Measurements from ENCODE around the gene LINS1. TPM values are rescaled to one million over a fixed set of nuclear protein-coding genes. Genes with fewer than 3 reads are reported as not detected.
A peak's percentile ranks its signal among the peaks of the same experiment; 100 is the strongest.

Gene LINS1
- total RNA-seq, 1 experiment from 2014 or later: 13.6 TPM

- no peak overlapping the region for H3K27ac ChIP-seq (ENCODE audit: low read length)
- CTCF ChIA-PET: no interaction called here
- intact Hi-C loops (cut with micrococcal nuclease; ENCODE audit: unreplicated experiment): loop anchor here (5.0 kb wide), 1 partner anchor 379 kb away; no protein-coding TSS in a partner anchor
These were observed 26.8 kb upstream of the LINS1 start for GRCh38 chr15:100628746-100629145.

DNA sequence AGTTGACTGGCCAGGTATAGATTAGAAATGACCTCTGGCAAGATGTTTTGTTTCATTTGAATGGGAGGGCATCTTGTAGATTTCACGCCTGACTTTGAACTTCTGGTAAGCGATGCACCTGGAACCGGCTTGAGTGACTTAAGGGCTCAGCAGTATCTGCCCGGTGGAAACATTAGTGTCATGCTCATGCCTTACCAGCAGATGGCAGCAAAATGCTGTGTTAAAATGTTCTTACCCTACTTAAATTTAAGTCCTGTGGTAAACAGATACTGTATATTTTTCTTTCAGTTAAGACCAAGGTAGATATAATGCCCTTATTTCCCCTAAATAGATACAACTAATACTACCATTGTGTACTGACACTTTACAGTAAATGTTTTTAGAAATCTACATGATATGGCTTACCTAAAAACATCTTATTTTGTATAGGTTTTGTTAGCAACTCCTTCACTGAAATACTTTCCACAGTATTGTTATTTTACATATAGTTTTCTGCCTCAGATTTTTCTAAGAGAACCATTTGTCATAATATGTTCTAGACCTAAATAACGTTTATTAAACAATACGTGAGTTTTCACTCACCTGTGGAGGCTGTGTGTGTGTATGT is 25.9 kb upstream of the LINS1 start:
- in situ Hi-C loops (cut with HindIII; ENCODE audit: low pct_unique_long_range_greater_than_20kb, low sequenced_read_pairs) (no loop called here), intact Hi-C loops (cut with micrococcal nuclease; ENCODE audit: unreplicated experiment) (loop anchor here (1.0 to 5.0 kb wide), 2 partner anchors 245 to 379 kb away; no protein-coding TSS in a partner anchor)
- Histone ChIP-seq H3K9me3 (ENCODE audit: control insufficient read depth, insufficient read depth, low read depth, low read length) (no peaks in the 10 kb centered on the region), H3K4me3 (ENCODE audit: low read depth in 2 of 2, low read length in 2 of 2) (no peak overlapping the region), H3K36me3 (ENCODE audit: control insufficient read depth, insufficient read depth, low read length) (peaks cover 6% of the 10 kb centered on the region; the same call in 1 of the 2 replicates), H3K4me1 (ENCODE audit: control insufficient read depth, insufficient read depth, low read length) (no peaks in the 10 kb centered on the region; the same call in 1 of the 2 replicates), H3K27me3 (ENCODE audit: control insufficient read depth, insufficient read depth, low read length) (no peaks in the 10 kb centered on the region), H3K27ac (ENCODE audit: low read length) (peak overlapping the region; percentile 41; the same call in 1 of the 2 replicates)
- peak; percentile 95 for ATAC-seq
- TF ChIP-seq SIN3A (IDR thresholded peaks at IDR 0.05; ENCODE audit: borderline replicate concordance, insufficient read depth, low read depth, low read length): no peak
- peak; percentile 87 for TF ChIP-seq CTCF (IDR thresholded peaks at IDR 0.05)
- no TSS peak for BruUV-seq (replicated peaks)
- DNase-seq (ENCODE audit: low read depth, low spot score): peak; percentile 75
- POLR2A ChIA-PET: no interaction called here
- CTCF ChIA-PET: no interaction called here

More at GRCh38 chr15:100628746-100629145, 26.8 kb upstream of the LINS1 start:
- H3K27me3 ChIP-seq (ENCODE audit: control insufficient read depth, insufficient read depth, low read length): no peaks in the 10 kb centered on the region
- no TSS peak for BruUV-seq (replicated peaks)
- ATAC-seq (no peak), DNase-seq (ENCODE audit: low read depth, low spot score) (no peak)
- no peak overlapping the region for H3K4me3 ChIP-seq (ENCODE audit: low read depth in 2 of 2, low read length in 2 of 2)
- H3K4me1 ChIP-seq (ENCODE audit: control insufficient read depth, insufficient read depth, low read length): no peaks in the 10 kb centered on the region; the same call in 1 of the 2 replicates
- peaks cover 6% of the 10 kb centered on the region; the same call in 1 of the 2 replicates for H3K36me3 ChIP-seq (ENCODE audit: control insufficient read depth, insufficient read depth, low read length)
- in situ Hi-C loops (cut with HindIII; ENCODE audit: low pct_unique_long_range_greater_than_20kb, low sequenced_read_pairs): no loop called here
- no peak for TF ChIP-seq SIN3A (IDR thresholded peaks at IDR 0.05; ENCODE audit: borderline replicate concordance, insufficient read depth, low read depth, low read length)
- TF ChIP-seq POLR2AphosphoS5 (IDR thresholded peaks at IDR 0.05; ENCODE audit: low read depth, low read length): no peak
- TF ChIP-seq CTCF (IDR thresholded peaks at IDR 0.05): no peak
- TF ChIP-seq TCF7L2 (IDR thresholded peaks at IDR 0.05; ENCODE audit: low read depth, low read length): no peak
- POLR2A ChIA-PET: no interaction called here
- H3K9me3 ChIP-seq (ENCODE audit: control insufficient read depth, insufficient read depth, low read depth, low read length): no peaks in the 10 kb centered on the region

- DNase-seq (ENCODE audit: low read depth, low spot score): no peak
- intact Hi-C loops (cut with micrococcal nuclease; ENCODE audit: unreplicated experiment) (no loop called here), in situ Hi-C loops (cut with HindIII; ENCODE audit: low pct_unique_long_range_greater_than_20kb, low sequenced_read_pairs) (no loop called here)
- no TSS peak for BruUV-seq (replicated peaks)
- CTCF ChIA-PET: no interaction called here
- POLR2A ChIA-PET: interaction anchor here (0.5 kb wide), 1 partner anchor 142 kb away, joined by 3 read pairs; no protein-coding TSS in a partner anchor
- Histone ChIP-seq H3K4me3 (ENCODE audit: low read depth in 2 of 2, low read length in 2 of 2) (no peak overlapping the region), H3K27ac (ENCODE audit: low read length) (no peak overlapping the region), H3K4me1 (ENCODE audit: control insufficient read depth, insufficient read depth, low read length) (no peaks in the 10 kb centered on the region; the same call in 1 of the 2 replicates), H3K27me3 (ENCODE audit: control insufficient read depth, insufficient read depth, low read length) (no peaks in the 10 kb centered on the region), H3K36me3 (ENCODE audit: control insufficient read depth, insufficient read depth, low read length) (0 out of 2 replicates have a peak, but pooled peaks cover 4% of the 10 kb centered on the region), H3K9me3 (ENCODE audit: control insufficient read depth, insufficient read depth, low read depth, low read length) (no peaks in the 10 kb centered on the region)
- ATAC-seq: no peak
- no peak for TF ChIP-seq POLR2AphosphoS5 (IDR thresholded peaks at IDR 0.05; ENCODE audit: low read depth, low read length)
These were observed 21.3 kb upstream of the LINS1 start for GRCh38 chr15:100623301-100623700.
